ENCODE measurements around the gene LCN15. TPM values are rescaled to one million over a fixed set of nuclear protein-coding genes. Genes with fewer than 3 reads are reported as not detected.

LCN15 gene
- polyA plus RNA-seq, 1 donor from 2014 or later: not detected

GRCh38 chr9:136725612-136726011 is 38.7 kb downstream of the LCN15 start:
- no peak overlapping the region for H2AFZ ChIP-seq (ENCODE audit: low read depth, low read length)
- H3K79me2 ChIP-seq (replicated peaks; ENCODE audit: insufficient read depth, low read length): peaks cover 21% of the 10 kb centered on the region
- peaks cover 10% of the 10 kb centered on the region for H4K20me1 ChIP-seq (ENCODE audit: insufficient read depth)
- H3F3A ChIP-seq (ENCODE audit: insufficient read depth, low read length, poor library complexity, severe bottlenecking): no peaks in the 10 kb centered on the region
- H3K9ac ChIP-seq (ENCODE audit: low read length): no peak overlapping the region
- H3K27me3 ChIP-seq (ENCODE audit: insufficient read depth, low read depth, low read length): peaks cover 8% of the 10 kb centered on the region
- peak overlapping the region; percentile 94 for H3K4me3 ChIP-seq (ENCODE audit: low read length)
- no peak overlapping the region for H3K4me2 ChIP-seq (ENCODE audit: low read length)
- no peaks in the 10 kb centered on the region for H3K36me3 ChIP-seq (ENCODE audit: insufficient read depth, low read length)
- no peaks in the 10 kb centered on the region for H3K9me2 ChIP-seq (ENCODE audit: insufficient read depth, low read length)
- H3K9me3 ChIP-seq (ENCODE audit: low read length): no peaks in the 10 kb centered on the region
- no peak for TF ChIP-seq MXI1 (conservative IDR thresholded peaks at IDR 0.05; ENCODE audit: poor library complexity, severe bottlenecking)
- no peak for TF ChIP-seq EZH2 (IDR thresholded peaks at IDR 0.05; ENCODE audit: borderline replicate concordance, insufficient read depth, low read length, poor library complexity, severe bottlenecking)
- TF ChIP-seq, protein P1, sequence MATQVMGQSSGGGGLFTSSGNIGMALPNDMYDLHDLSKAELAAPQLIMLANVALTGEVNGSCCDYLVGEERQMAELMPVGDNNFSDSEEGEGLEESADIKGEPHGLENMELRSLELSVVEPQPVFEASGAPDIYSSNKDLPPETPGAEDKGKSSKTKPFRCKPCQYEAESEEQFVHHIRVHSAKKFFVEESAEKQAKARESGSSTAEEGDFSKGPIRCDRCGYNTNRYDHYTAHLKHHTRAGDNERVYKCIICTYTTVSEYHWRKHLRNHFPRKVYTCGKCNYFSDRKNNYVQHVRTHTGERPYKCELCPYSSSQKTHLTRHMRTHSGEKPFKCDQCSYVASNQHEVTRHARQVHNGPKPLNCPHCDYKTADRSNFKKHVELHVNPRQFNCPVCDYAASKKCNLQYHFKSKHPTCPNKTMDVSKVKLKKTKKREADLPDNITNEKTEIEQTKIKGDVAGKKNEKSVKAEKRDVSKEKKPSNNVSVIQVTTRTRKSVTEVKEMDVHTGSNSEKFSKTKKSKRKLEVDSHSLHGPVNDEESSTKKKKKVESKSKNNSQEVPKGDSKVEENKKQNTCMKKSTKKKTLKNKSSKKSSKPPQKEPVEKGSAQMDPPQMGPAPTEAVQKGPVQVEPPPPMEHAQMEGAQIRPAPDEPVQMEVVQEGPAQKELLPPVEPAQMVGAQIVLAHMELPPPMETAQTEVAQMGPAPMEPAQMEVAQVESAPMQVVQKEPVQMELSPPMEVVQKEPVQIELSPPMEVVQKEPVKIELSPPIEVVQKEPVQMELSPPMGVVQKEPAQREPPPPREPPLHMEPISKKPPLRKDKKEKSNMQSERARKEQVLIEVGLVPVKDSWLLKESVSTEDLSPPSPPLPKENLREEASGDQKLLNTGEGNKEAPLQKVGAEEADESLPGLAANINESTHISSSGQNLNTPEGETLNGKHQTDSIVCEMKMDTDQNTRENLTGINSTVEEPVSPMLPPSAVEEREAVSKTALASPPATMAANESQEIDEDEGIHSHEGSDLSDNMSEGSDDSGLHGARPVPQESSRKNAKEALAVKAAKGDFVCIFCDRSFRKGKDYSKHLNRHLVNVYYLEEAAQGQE (IDR thresholded peaks at IDR 0.05; ENCODE audit: borderline replicate concordance): no peak
- TF ChIP-seq RAD21 (conservative IDR thresholded peaks at IDR 0.05): no peak
- TF ChIP-seq POLR2AphosphoS5 (IDR thresholded peaks at IDR 0.05): no peak
- no peak for TF ChIP-seq EP300 (conservative IDR thresholded peaks at IDR 0.05; ENCODE audit: poor library complexity, severe bottlenecking)
- no peak for TF ChIP-seq CTCF (IDR thresholded peaks at IDR 0.05; ENCODE audit: poor library complexity, severe bottlenecking)
- TF ChIP-seq TAF1 (IDR thresholded peaks at IDR 0.05; ENCODE audit: low read depth): no peak
- no peak for TF ChIP-seq SMC3 (conservative IDR thresholded peaks at IDR 0.05; ENCODE audit: poor library complexity)
- no peak overlapping the region for H3K27ac ChIP-seq (ENCODE audit: low read length)

DNA sequence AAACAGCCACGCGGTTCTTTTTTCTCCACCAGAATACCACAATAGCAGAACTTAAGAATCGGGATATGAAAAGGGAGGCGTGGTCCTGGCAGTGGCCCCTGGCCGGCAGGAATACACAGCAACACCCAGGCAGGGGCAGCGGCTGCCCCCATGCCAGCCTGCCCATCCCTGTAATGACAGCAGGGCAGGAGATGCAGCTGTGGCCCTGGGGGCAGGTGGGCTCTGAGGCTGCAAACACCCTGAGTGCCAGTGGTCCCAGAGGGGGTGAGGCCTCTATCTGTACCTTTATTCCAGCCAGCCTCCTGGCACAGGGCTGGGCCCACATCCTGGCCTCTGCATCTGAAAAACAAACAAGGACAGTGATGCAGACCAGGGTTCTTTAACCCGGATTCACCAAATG is 39.5 kb downstream of the LCN15 start:
- H3K36me3 ChIP-seq (ENCODE audit: insufficient read depth, low read length): no peaks in the 10 kb centered on the region
- no peak for TF ChIP-seq RAD21 (conservative IDR thresholded peaks at IDR 0.05)
- no peak for TF ChIP-seq TAF1 (IDR thresholded peaks at IDR 0.05; ENCODE audit: low read depth)
- TF ChIP-seq POLR2AphosphoS5 (IDR thresholded peaks at IDR 0.05): no peak
- no peak for TF ChIP-seq SMC3 (conservative IDR thresholded peaks at IDR 0.05; ENCODE audit: poor library complexity)
- TF ChIP-seq MXI1 (conservative IDR thresholded peaks at IDR 0.05; ENCODE audit: poor library complexity, severe bottlenecking): no peak
- TF ChIP-seq EZH2 (IDR thresholded peaks at IDR 0.05; ENCODE audit: borderline replicate concordance, insufficient read depth, low read length, poor library complexity, severe bottlenecking): no peak
- no peak for TF ChIP-seq CTCF (IDR thresholded peaks at IDR 0.05; ENCODE audit: poor library complexity, severe bottlenecking)
- no peak for TF ChIP-seq EP300 (conservative IDR thresholded peaks at IDR 0.05; ENCODE audit: poor library complexity, severe bottlenecking)
- TF ChIP-seq, protein P1 (IDR thresholded peaks at IDR 0.05; ENCODE audit: borderline replicate concordance): no peak
- H3K4me3 ChIP-seq (ENCODE audit: low read length): no peak overlapping the region
- peaks cover 10% of the 10 kb centered on the region for H4K20me1 ChIP-seq (ENCODE audit: insufficient read depth)
- no peaks in the 10 kb centered on the region for H3K9me3 ChIP-seq (ENCODE audit: low read length)
- H3K4me2 ChIP-seq (ENCODE audit: low read length): no peak overlapping the region
- no peak overlapping the region for H3K27ac ChIP-seq (ENCODE audit: low read length)
- H3K9ac ChIP-seq (ENCODE audit: low read length): no peak overlapping the region
- H2AFZ ChIP-seq (ENCODE audit: low read depth, low read length): no peak overlapping the region
- no peaks in the 10 kb centered on the region for H3F3A ChIP-seq (ENCODE audit: insufficient read depth, low read length, poor library complexity, severe bottlenecking)
- peaks cover 8% of the 10 kb centered on the region for H3K27me3 ChIP-seq (ENCODE audit: insufficient read depth, low read depth, low read length)
- H3K9me2 ChIP-seq (ENCODE audit: insufficient read depth, low read length): no peaks in the 10 kb centered on the region
- H3K79me2 ChIP-seq (replicated peaks; ENCODE audit: insufficient read depth, low read length): peaks cover 21% of the 10 kb centered on the region
